Measurements from ENCODE around the gene KLHDC7B. TPM values are rescaled to one million over a fixed set of nuclear protein-coding genes. Genes with fewer than 3 reads are reported as not detected.

Gene KLHDC7B
- total RNA-seq, 1 experiment from 2014 or later = not detected

DNA sequence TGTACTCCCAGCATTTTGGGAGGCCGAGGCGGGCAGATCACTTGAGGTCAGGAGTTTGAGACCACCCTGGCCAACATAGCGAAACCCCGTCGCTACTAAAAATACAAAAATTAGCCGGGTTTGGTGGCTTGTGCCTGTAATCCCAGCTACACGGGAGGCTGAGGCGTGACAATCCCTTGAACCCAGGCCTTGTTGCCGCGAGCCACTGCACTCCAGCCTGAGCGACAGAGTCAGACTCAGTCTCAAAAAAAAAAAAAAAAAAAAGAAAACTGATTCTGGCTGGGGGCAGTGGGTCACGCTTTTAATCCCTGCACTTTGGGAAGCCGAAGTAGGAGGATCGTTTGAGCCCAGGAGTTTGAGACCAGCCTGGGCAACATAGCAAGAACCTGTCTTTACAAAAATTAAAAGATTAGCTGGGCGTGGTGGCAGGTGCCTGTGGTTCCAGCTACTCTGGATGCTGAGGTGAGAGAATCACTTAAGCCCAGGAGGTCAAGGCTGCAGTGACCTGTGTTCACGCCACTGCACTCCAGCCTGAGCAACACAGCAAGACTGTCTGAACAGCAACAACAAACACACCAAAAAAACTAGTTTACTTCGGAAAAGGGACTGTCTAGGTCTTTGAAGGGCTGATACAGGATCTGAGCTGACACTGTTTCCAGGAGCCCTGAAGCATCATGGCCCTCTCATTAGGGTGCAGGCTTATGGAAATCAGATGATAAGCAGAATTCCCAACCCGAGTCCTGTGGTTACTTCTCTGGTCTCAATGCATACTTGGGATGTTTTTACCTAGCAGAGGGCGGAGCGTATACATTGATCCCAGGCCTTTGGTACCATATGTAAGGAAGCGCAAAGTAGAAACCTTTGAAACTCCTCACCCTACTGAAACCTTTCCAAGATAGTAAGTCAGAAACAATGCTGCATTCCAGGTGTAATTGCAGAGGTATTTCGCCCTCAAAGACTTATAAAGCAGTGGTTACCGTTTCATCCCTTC is 38.7 kb downstream of the KLHDC7B start:
- no peak for ATAC-seq
- no TSS peak for BruUV-seq (replicated peaks)
- H3K79me2 ChIP-seq (ENCODE audit: low read length) = peaks cover 18% of the 10 kb centered on the region
- H3K4me1 ChIP-seq (ENCODE audit: insufficient read depth, low read length) = peaks cover 5% of the 10 kb centered on the region
- no peak overlapping the region for H2AFZ ChIP-seq (ENCODE audit: low read length)
- POLR2A ChIA-PET (ENCODE audit: unreplicated experiment) = no interaction called here
- H3K9me2 ChIP-seq (replicated peaks; ENCODE audit: low read length) = no peaks in the 10 kb centered on the region
- CTCF ChIA-PET = no interaction called here
- peak overlapping the region; percentile 97; the same call in 1 of the 2 replicates for H3K9ac ChIP-seq (ENCODE audit: low read length)
- H3K4me2 ChIP-seq (ENCODE audit: low read length) = peak overlapping the region; percentile 92; the same call in 1 of the 2 replicates
- H4K20me1 ChIP-seq (ENCODE audit: low read length) = no peaks in the 10 kb centered on the region
- no peaks in the 10 kb centered on the region for H3F3A ChIP-seq (ENCODE audit: low read length, unreplicated experiment)
- H3K9me3 ChIP-seq (ENCODE audit: low read length) = no peaks in the 10 kb centered on the region
- no peak overlapping the region for H3K27ac ChIP-seq (ENCODE audit: low read length)
- TF ChIP-seq, protein P1, sequence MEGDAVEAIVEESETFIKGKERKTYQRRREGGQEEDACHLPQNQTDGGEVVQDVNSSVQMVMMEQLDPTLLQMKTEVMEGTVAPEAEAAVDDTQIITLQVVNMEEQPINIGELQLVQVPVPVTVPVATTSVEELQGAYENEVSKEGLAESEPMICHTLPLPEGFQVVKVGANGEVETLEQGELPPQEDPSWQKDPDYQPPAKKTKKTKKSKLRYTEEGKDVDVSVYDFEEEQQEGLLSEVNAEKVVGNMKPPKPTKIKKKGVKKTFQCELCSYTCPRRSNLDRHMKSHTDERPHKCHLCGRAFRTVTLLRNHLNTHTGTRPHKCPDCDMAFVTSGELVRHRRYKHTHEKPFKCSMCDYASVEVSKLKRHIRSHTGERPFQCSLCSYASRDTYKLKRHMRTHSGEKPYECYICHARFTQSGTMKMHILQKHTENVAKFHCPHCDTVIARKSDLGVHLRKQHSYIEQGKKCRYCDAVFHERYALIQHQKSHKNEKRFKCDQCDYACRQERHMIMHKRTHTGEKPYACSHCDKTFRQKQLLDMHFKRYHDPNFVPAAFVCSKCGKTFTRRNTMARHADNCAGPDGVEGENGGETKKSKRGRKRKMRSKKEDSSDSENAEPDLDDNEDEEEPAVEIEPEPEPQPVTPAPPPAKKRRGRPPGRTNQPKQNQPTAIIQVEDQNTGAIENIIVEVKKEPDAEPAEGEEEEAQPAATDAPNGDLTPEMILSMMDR (conservative IDR thresholded peaks at IDR 0.05; ENCODE audit: low read depth, low read length) = no peak
- no peak for TF ChIP-seq EZH2phosphoT487 (IDR thresholded peaks at IDR 0.05; ENCODE audit: borderline replicate concordance, low read length)
- TF ChIP-seq EZH2 (IDR thresholded peaks at IDR 0.05; ENCODE audit: low read length, unreplicated experiment) = no peak
- DNase-seq = no peak
- H3K4me3 ChIP-seq (ENCODE audit: low read length) = peak overlapping the region; percentile 77; the same call in 1 of the 2 replicates
- H3K27me3 ChIP-seq (ENCODE audit: low read length) = no peaks in the 10 kb centered on the region
- intact Hi-C loops (cut with micrococcal nuclease) = loop anchor here (5.0 kb wide), 1 partner anchor 108 kb away; no protein-coding TSS in a partner anchor
- H3K36me3 ChIP-seq (ENCODE audit: low read depth, low read length) = no peaks in the 10 kb centered on the region

DNA sequence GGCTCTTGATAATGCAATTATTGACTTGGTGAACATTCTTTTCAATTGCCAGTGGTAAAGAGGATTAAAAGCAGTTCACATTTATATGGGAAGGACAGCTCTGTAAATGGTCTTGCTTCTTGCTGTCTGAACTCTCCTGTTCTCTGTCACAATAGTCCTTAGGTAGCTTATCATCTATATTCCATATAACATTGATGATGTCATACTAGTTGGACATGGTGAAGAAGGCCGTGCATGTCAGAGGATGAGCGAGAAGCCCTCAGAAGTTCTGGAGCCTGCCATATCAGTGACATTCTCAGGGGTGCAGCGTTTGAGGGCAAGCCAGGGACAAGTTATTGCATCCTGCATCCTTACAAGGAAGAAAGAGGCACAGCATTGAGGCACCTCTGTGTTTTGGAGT is 39.5 kb downstream of the KLHDC7B start:
- no peak overlapping the region for H3K4me3 ChIP-seq (ENCODE audit: low read length)
- H3F3A ChIP-seq (ENCODE audit: low read length, unreplicated experiment) = no peaks in the 10 kb centered on the region
- ATAC-seq (no peak), DNase-seq (no peak)
- H3K4me1 ChIP-seq (ENCODE audit: insufficient read depth, low read length) = peaks cover 5% of the 10 kb centered on the region
- H3K27ac ChIP-seq (ENCODE audit: low read length) = no peak overlapping the region
- H2AFZ ChIP-seq (ENCODE audit: low read length) = no peak overlapping the region
- TF ChIP-seq, protein P1 (conservative IDR thresholded peaks at IDR 0.05; ENCODE audit: low read depth, low read length) = no peak
- no peak for TF ChIP-seq EZH2 (IDR thresholded peaks at IDR 0.05; ENCODE audit: low read length, unreplicated experiment)
- H3K9me2 ChIP-seq (replicated peaks; ENCODE audit: low read length) = no peaks in the 10 kb centered on the region
- H3K9me3 ChIP-seq (ENCODE audit: low read length) = no peaks in the 10 kb centered on the region
- H3K36me3 ChIP-seq (ENCODE audit: low read depth, low read length) = no peaks in the 10 kb centered on the region
- no peak overlapping the region for H3K9ac ChIP-seq (ENCODE audit: low read length)
- BruUV-seq (replicated peaks) = no TSS peak
- no peaks in the 10 kb centered on the region for H3K27me3 ChIP-seq (ENCODE audit: low read length)
- no peak overlapping the region for H3K4me2 ChIP-seq (ENCODE audit: low read length)
- POLR2A ChIA-PET (ENCODE audit: unreplicated experiment) = no interaction called here
- H3K79me2 ChIP-seq (ENCODE audit: low read length) = peaks cover 18% of the 10 kb centered on the region
- CTCF ChIA-PET = no interaction called here
- intact Hi-C loops (cut with micrococcal nuclease) = no loop called here
- no peaks in the 10 kb centered on the region for H4K20me1 ChIP-seq (ENCODE audit: low read length)

DNA sequence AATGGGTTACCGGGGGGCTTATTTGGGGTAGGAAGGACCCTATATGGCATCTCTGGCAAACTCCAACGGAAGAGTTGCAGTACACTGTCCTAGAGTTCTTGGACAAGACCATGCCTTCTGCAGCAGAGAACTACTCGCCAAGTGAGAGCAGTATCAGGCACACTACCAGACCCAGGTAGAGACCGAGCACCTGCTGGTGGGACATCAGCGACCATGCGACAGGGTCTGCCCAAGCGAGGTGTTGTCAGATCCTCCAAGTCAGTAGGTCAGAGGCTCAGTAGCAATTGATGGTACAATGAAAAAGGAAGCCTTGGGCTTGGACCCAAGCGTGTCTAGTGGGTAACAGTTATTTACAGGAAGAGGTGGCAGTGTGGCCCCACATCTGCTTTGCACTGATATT is 40.1 kb downstream of the KLHDC7B start:
- H3K4me2 ChIP-seq (ENCODE audit: low read length) = no peak overlapping the region
- TF ChIP-seq, protein P1 (conservative IDR thresholded peaks at IDR 0.05; ENCODE audit: low read depth, low read length) = no peak
- TF ChIP-seq EZH2phosphoT487 (IDR thresholded peaks at IDR 0.05; ENCODE audit: borderline replicate concordance, low read length) = no peak
- TF ChIP-seq EZH2 (IDR thresholded peaks at IDR 0.05; ENCODE audit: low read length, unreplicated experiment) = no peak
- no peaks in the 10 kb centered on the region for H3F3A ChIP-seq (ENCODE audit: low read length, unreplicated experiment)
- H3K79me2 ChIP-seq (ENCODE audit: low read length) = peaks cover 18% of the 10 kb centered on the region
- POLR2A ChIA-PET (ENCODE audit: unreplicated experiment) = no interaction called here
- no peak overlapping the region for H2AFZ ChIP-seq (ENCODE audit: low read length)
- H3K4me3 ChIP-seq (ENCODE audit: low read length) = no peak overlapping the region
- DNase-seq = no peak
- BruUV-seq (replicated peaks) = no TSS peak
- H3K9ac ChIP-seq (ENCODE audit: low read length) = no peak overlapping the region
- H3K36me3 ChIP-seq (ENCODE audit: low read depth, low read length) = no peaks in the 10 kb centered on the region
- no peaks in the 10 kb centered on the region for H4K20me1 ChIP-seq (ENCODE audit: low read length)
- no peak overlapping the region for H3K27ac ChIP-seq (ENCODE audit: low read length)
- H3K27me3 ChIP-seq (ENCODE audit: low read length) = no peaks in the 10 kb centered on the region
- no peak for ATAC-seq
- H3K4me1 ChIP-seq (ENCODE audit: insufficient read depth, low read length) = peaks cover 5% of the 10 kb centered on the region
- intact Hi-C loops (cut with micrococcal nuclease) = no loop called here
- CTCF ChIA-PET = no interaction called here
- no peaks in the 10 kb centered on the region for H3K9me3 ChIP-seq (ENCODE audit: low read length)
- no peaks in the 10 kb centered on the region for H3K9me2 ChIP-seq (replicated peaks; ENCODE audit: low read length)
